Keratinocyte (primary cell): ENCODE measurements around the gene CCN5. TPM values are rescaled to one million over a fixed set of nuclear protein-coding genes. Genes with fewer than 3 reads are reported as not detected.

ENCODE experiments used
- DNase-seq: peaks from one replicate; pipeline ENCODE4 v3.0.0-alpha.2; 2011; ENCODE audit warnings: low read depth, missing footprints, low spot score
- FAIRE-seq: peaks from 2 replicates; lab custom pipeline; 2011; peaks lifted over from hg19 to GRCh38; lab: Jason Lieb, UNC
- H2AFZ ChIP-seq: 2 replicates; pipeline ENCODE4 v1.6.0; 2012; ENCODE audit warnings: low read length, control low read depth, inconsistent platforms; ENCODE audit not compliant: control insufficient read depth
- H3K27ac ChIP-seq: 2 replicates; pipeline ENCODE4 v1.5.1; 2011; ENCODE audit warnings: low read length; ENCODE audit not compliant: control insufficient read depth, insufficient read depth
- H3K27me3 ChIP-seq: 3 replicates; pipeline ENCODE4 v1.6.0; 2011; ENCODE audit warnings: low read length; ENCODE audit not compliant: control insufficient read depth, insufficient read depth; ENCODE audit errors: extremely low read depth
- H3K36me3 ChIP-seq, 2 experiments: 2 replicates in 1 of 2; 3 replicates in 1 of 2; pipeline ENCODE4 v1.5.1; 2011; ENCODE audit warnings: low read length in 2 of 2, mild to moderate bottlenecking in 1 of 2; ENCODE audit not compliant: control insufficient read depth in 2 of 2, insufficient read depth in 2 of 2; ENCODE audit errors: extremely low read depth in 1 of 2
- H3K4me1 ChIP-seq: 3 replicates; pipeline ENCODE4 v1.5.1; 2011; ENCODE audit warnings: low read length; ENCODE audit not compliant: control insufficient read depth, insufficient read depth; ENCODE audit errors: extremely low read depth
- H3K4me2 ChIP-seq: 3 replicates; pipeline ENCODE4 v1.6.0; 2011; ENCODE audit warnings: low read depth, low read length; ENCODE audit not compliant: control insufficient read depth, insufficient read depth; ENCODE audit errors: extremely low read depth
- H3K4me3 ChIP-seq, 3 experiments: fragments of 200-600 bp in 1 of 3; sonication (generic) in 1 of 3; 2 replicates in 2 of 3; 3 replicates in 1 of 3; pipeline ENCODE4 v1.5.1; 2011 to 2016; ENCODE audit warnings: low read length in 3 of 3, mild to moderate bottlenecking in 3 of 3, control low read depth in 2 of 3, inconsistent platforms in 1 of 3, low read depth in 1 of 3, mixed read lengths in 1 of 3, mixed run types in 1 of 3, moderate library complexity in 1 of 3; ENCODE audit not compliant: control insufficient read depth in 2 of 3, insufficient read depth in 2 of 3; ENCODE audit errors: extremely low read depth in 1 of 3
- H3K79me2 ChIP-seq: 2 replicates; pipeline ENCODE4 v1.6.0; 2012; ENCODE audit warnings: low read length; ENCODE audit not compliant: control insufficient read depth, insufficient read depth
- H3K9ac ChIP-seq: 3 replicates; pipeline ENCODE4 v1.6.0; 2011; ENCODE audit warnings: low read length; ENCODE audit not compliant: control insufficient read depth, insufficient read depth; ENCODE audit errors: extremely low read depth
- H3K9me1 ChIP-seq: 3 replicates; pipeline ENCODE4 v1.6.0; 2011; ENCODE audit warnings: low read length; ENCODE audit not compliant: control insufficient read depth, insufficient read depth; ENCODE audit errors: extremely low read depth
- H3K9me3 ChIP-seq: 2 replicates; pipeline ENCODE4 v1.5.1; 2012; ENCODE audit warnings: low read depth, low read length; ENCODE audit not compliant: control insufficient read depth
- H4K20me1 ChIP-seq: 3 replicates; pipeline ENCODE4 v1.6.0; 2011; ENCODE audit warnings: low read length; ENCODE audit not compliant: control insufficient read depth, insufficient read depth; ENCODE audit errors: extremely low read depth
- EZH2 ChIP-seq: IDR thresholded peaks from one replicate; pipeline ENCODE4 v1.6.1; 2012; ENCODE audit warnings: inconsistent platforms, mild to moderate bottlenecking, low read length, moderate library complexity
- dilution Hi-C: fragments of 300-500 bp; cut with MboI; formaldehyde crosslinking; loops from one replicate; pipeline ENCODE4 v1.7.0; 2020; ENCODE audit warnings: low sequenced_read_pairs; ENCODE audit not compliant: extremely low pct_ligation_motif_present
- polyA plus RNA-seq, 5 experiments: library from polyadenylated mRNA; depleted of rRNA in 3 of 5; stranded (reverse) in 3 of 5; stranded (forward) in 1 of 5; unstranded in 1 of 5; fragments of >200 nt; gene quantifications; 1 replicate in 1 of 5; 2 replicates in 3 of 5; 3 replicates in 1 of 5; pipeline versions ENCODE4 v1.2.1 to v1.2.3, GENCODE V29; 2011 to 2012; ENCODE audit warnings: missing spikeins in 2 of 5, low read depth in 1 of 5, low replicate concordance in 1 of 5
- TF ChIP-seq, protein P1 (sequence below), 3 experiments: IDR thresholded peaks in 1 of 3; conservative IDR thresholded peaks in 1 of 3; optimal IDR thresholded peaks in 1 of 3; 2 replicates in 2 of 3; 3 replicates in 1 of 3; pipeline versions ENCODE3 to v1.5.1; 2011; ENCODE audit warnings: low read length in 3 of 3, mild to moderate bottlenecking in 3 of 3, moderate library complexity in 2 of 3, control low read depth in 1 of 3, inconsistent platforms in 1 of 3; ENCODE audit not compliant: insufficient read depth in 2 of 3; ENCODE audit errors: extremely low read depth in 1 of 3

The CCN5 gene
- polyA plus RNA-seq, 1 donor (not counting 4 experiments of a cell fraction or from before 2014, with no cell fraction given): not detected

DNA sequence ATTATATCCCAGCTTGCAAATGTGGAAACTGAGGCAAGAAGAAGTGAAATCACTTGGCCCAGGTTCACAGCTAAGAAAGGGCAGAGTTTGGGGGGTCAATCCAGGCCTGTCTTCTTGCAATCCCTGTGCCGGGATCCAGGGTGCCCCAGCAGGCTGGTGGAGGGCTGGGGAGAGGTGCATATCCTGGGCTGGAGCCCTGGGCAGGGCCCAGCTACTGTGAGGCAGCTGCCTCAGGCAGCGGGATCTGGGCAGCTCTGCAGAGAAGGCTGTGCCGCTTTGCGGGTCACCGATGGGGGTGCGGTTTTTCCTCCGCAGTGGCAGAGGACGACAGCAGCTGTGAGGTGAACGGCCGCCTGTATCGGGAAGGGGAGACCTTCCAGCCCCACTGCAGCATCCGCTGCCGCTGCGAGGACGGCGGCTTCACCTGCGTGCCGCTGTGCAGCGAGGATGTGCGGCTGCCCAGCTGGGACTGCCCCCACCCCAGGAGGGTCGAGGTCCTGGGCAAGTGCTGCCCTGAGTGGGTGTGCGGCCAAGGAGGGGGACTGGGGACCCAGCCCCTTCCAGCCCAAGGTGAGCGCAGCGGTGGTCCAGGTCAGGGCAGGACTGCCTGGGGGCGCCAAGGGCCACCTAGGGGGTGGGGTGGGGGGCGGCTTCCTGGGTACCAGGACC lies 9.4 kb downstream of the CCN5 start:
- no peak overlapping the region for H3K9ac ChIP-seq
- peaks cover 28% of the 10 kb centered on the region for H3K4me1 ChIP-seq
- H3K27me3 ChIP-seq: no peaks in the 10 kb centered on the region
- dilution Hi-C loops: no loop called here
- H4K20me1 ChIP-seq: peaks cover 3% of the 10 kb centered on the region
- no peak overlapping the region for H3K4me2 ChIP-seq
- no peaks in the 10 kb centered on the region for H3K9me3 ChIP-seq
- H3K36me3 ChIP-seq: no peaks in the 10 kb centered on the region
- no peak overlapping the region for H3K27ac ChIP-seq
- peaks cover 6% of the 10 kb centered on the region for H3K9me1 ChIP-seq
- FAIRE-seq (no peak), DNase-seq (no peak)
- TF ChIP-seq, protein P1, sequence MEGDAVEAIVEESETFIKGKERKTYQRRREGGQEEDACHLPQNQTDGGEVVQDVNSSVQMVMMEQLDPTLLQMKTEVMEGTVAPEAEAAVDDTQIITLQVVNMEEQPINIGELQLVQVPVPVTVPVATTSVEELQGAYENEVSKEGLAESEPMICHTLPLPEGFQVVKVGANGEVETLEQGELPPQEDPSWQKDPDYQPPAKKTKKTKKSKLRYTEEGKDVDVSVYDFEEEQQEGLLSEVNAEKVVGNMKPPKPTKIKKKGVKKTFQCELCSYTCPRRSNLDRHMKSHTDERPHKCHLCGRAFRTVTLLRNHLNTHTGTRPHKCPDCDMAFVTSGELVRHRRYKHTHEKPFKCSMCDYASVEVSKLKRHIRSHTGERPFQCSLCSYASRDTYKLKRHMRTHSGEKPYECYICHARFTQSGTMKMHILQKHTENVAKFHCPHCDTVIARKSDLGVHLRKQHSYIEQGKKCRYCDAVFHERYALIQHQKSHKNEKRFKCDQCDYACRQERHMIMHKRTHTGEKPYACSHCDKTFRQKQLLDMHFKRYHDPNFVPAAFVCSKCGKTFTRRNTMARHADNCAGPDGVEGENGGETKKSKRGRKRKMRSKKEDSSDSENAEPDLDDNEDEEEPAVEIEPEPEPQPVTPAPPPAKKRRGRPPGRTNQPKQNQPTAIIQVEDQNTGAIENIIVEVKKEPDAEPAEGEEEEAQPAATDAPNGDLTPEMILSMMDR (optimal IDR thresholded peaks at IDR 0.05 in 1 of 3, IDR thresholded peaks at IDR 0.05 in 1 of 3, conservative IDR thresholded peaks at IDR 0.05 in 1 of 3; ENCODE audit: extremely low read depth in 1 of 3, insufficient read depth in 2 of 3, low read length in 3 of 3): no peak
- TF ChIP-seq EZH2: no peak
- no peak overlapping the region for H2AFZ ChIP-seq
- no peak overlapping the region for H3K4me3 ChIP-seq
- no peaks in the 10 kb centered on the region for H3K79me2 ChIP-seq

DNA sequence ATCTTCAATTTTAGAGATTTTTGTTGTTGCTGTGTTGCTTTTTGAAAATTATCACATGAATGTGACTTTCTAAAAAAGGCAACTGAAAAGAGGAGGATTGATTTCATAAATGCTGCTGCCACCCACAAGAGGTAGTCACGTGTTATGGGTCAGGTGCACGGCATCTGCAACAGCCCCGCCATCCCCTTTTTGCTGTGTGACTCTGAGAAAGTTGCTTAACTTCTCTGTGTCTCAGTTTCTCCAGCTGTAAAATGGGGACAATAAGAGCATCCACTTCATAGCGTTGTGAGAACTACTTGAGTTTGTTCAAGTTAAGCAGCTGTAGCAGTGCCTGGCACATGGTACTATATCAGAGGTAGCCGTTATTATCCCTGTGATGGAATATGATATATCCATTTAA lies 10.7 kb downstream of the CCN5 start:
- no peak for DNase-seq
- no peak for TF ChIP-seq EZH2
- TF ChIP-seq, protein P1 (optimal IDR thresholded peaks at IDR 0.05 in 1 of 3, IDR thresholded peaks at IDR 0.05 in 1 of 3, conservative IDR thresholded peaks at IDR 0.05 in 1 of 3; ENCODE audit: extremely low read depth in 1 of 3, insufficient read depth in 2 of 3, low read length in 3 of 3): no peak
- H4K20me1 ChIP-seq: peaks cover under 1% of the 10 kb centered on the region
- peaks cover 29% of the 10 kb centered on the region for H3K4me1 ChIP-seq
- FAIRE-seq: no peak
- no peaks in the 10 kb centered on the region for H3K79me2 ChIP-seq
- no peaks in the 10 kb centered on the region for H3K27me3 ChIP-seq
- dilution Hi-C loops: no loop called here
- H3K9ac ChIP-seq: no peak overlapping the region
- H3K36me3 ChIP-seq: no peaks in the 10 kb centered on the region
- no peak overlapping the region for H3K4me3 ChIP-seq
- no peak overlapping the region for H2AFZ ChIP-seq
- no peak overlapping the region for H3K27ac ChIP-seq
- H3K9me1 ChIP-seq: peaks cover 2% of the 10 kb centered on the region
- H3K4me2 ChIP-seq: no peak overlapping the region
- H3K9me3 ChIP-seq: no peaks in the 10 kb centered on the region
